Osteocyte (in vitro differentiated cells): Measurements from ENCODE around the gene PDIA2. TPM values are rescaled to one million over a fixed set of nuclear protein-coding genes. Genes with fewer than 3 reads are reported as not detected.

Experiments used
- DNase-seq: peaks from one replicate; pipeline ENCODE4 v3.0.0; 2021; ENCODE audit warnings: mixed read lengths; ENCODE audit not compliant: unreplicated experiment; ENCODE audit errors: extremely low spot score
- H3K27ac Mint-ChIP-seq: one replicate; pipeline ENCODE4 v1.8.0; 2021; ENCODE audit warnings: mild to moderate bottlenecking, mixed read lengths; ENCODE audit not compliant: unreplicated experiment
- H3K27me3 Mint-ChIP-seq: one replicate; pipeline ENCODE4 v1.8.0; 2021; ENCODE audit warnings: mixed read lengths; ENCODE audit not compliant: unreplicated experiment
- H3K36me3 Mint-ChIP-seq: one replicate; pipeline ENCODE4 v1.8.0; 2021; ENCODE audit warnings: mixed read lengths; ENCODE audit not compliant: unreplicated experiment
- H3K4me1 Mint-ChIP-seq: one replicate; pipeline ENCODE4 v1.8.0; 2021; ENCODE audit warnings: mixed read lengths; ENCODE audit not compliant: unreplicated experiment
- H3K4me3 Mint-ChIP-seq: one replicate; pipeline ENCODE4 v1.8.0; 2021; ENCODE audit warnings: mild to moderate bottlenecking, moderate library complexity, mixed read lengths; ENCODE audit not compliant: unreplicated experiment
- H3K9me3 Mint-ChIP-seq: one replicate; pipeline ENCODE4 v1.8.0; 2021; ENCODE audit warnings: mixed read lengths; ENCODE audit not compliant: unreplicated experiment
- total RNA-seq: library from RNA; stranded (reverse); gene quantifications from 2 replicates; pipeline ENCODE4 v1.2.1, GENCODE V29; 2021
- TF ChIP-seq, protein P1 (sequence below): fragments of 200-600 bp; sonication (generic); IDR thresholded peaks from 2 replicates; pipeline ENCODE4 v1.5.0; 2021; ENCODE audit warnings: antibody characterized with exemption, mild to moderate bottlenecking, moderate library complexity

The PDIA2 gene
- total RNA-seq, 1 donor from 2014 or later = not detected

- TF ChIP-seq, protein P1, sequence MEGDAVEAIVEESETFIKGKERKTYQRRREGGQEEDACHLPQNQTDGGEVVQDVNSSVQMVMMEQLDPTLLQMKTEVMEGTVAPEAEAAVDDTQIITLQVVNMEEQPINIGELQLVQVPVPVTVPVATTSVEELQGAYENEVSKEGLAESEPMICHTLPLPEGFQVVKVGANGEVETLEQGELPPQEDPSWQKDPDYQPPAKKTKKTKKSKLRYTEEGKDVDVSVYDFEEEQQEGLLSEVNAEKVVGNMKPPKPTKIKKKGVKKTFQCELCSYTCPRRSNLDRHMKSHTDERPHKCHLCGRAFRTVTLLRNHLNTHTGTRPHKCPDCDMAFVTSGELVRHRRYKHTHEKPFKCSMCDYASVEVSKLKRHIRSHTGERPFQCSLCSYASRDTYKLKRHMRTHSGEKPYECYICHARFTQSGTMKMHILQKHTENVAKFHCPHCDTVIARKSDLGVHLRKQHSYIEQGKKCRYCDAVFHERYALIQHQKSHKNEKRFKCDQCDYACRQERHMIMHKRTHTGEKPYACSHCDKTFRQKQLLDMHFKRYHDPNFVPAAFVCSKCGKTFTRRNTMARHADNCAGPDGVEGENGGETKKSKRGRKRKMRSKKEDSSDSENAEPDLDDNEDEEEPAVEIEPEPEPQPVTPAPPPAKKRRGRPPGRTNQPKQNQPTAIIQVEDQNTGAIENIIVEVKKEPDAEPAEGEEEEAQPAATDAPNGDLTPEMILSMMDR = no peak
- Mint-ChIP-seq H3K4me1 (no peaks in the 10 kb centered on the region), H3K27ac (peak overlapping the region; percentile 13), H3K4me3 (peak overlapping the region; percentile 72), H3K9me3 (no peaks in the 10 kb centered on the region), H3K36me3 (no peaks in the 10 kb centered on the region), H3K27me3 (no peaks in the 10 kb centered on the region)
- DNase-seq = no peak
These were observed 6.4 kb upstream of the PDIA2 start for GRCh38 chr16:276426-277077.

DNA sequence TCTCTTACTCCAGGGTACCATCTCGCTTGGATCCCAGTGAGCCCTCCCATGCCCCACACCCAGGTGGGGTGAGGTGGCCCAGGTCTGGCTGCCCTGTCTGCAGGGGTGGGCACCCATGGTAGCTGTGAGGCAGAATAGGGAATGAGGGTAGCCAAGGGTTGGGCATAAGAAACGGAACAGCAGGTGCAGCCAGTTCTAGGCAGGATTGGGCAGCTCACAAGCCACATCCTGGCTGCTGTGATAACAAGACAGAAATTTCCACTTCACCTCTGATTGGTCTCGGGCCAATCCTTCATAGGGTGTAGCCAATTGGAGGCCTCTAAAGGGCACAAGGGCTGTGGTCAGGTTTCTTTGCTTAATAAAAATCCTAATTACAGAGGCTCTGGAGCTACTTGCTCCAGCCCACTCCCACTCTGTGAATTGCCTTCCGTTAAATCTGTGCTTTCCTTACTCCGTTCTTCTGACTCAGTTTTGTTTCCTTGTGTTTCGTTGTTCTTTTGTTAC is 4.0 kb upstream of the PDIA2 start:
- Mint-ChIP-seq H3K27me3 (no peaks in the 10 kb centered on the region), H3K9me3 (no peaks in the 10 kb centered on the region), H3K27ac (no peak overlapping the region), H3K4me1 (no peaks in the 10 kb centered on the region), H3K36me3 (no peaks in the 10 kb centered on the region), H3K4me3 (no peak overlapping the region)
- TF ChIP-seq, protein P1 = no peak
- no peak for DNase-seq

- H3K27me3 Mint-ChIP-seq = no peaks in the 10 kb centered on the region
- DNase-seq = no peak
- H3K4me3 Mint-ChIP-seq = no peak overlapping the region
- no peaks in the 10 kb centered on the region for H3K9me3 Mint-ChIP-seq
- TF ChIP-seq, protein P1 = no peak
- no peak overlapping the region for H3K27ac Mint-ChIP-seq
- H3K36me3 Mint-ChIP-seq = no peaks in the 10 kb centered on the region
- no peaks in the 10 kb centered on the region for H3K4me1 Mint-ChIP-seq
These were observed 3.4 kb upstream of the PDIA2 start for GRCh38 chr16:279531-279930.

GRCh38 chr16:280005-280460 is 2.9 kb upstream of the PDIA2 start:
- peak overlapping the region; percentile 29 for H3K4me3 Mint-ChIP-seq
- H3K4me1 Mint-ChIP-seq = no peaks in the 10 kb centered on the region
- H3K9me3 Mint-ChIP-seq = no peaks in the 10 kb centered on the region
- TF ChIP-seq, protein P1 = no peak
- no peaks in the 10 kb centered on the region for H3K27me3 Mint-ChIP-seq
- no peaks in the 10 kb centered on the region for H3K36me3 Mint-ChIP-seq
- no peak for DNase-seq
- no peak overlapping the region for H3K27ac Mint-ChIP-seq

GRCh38 chr16:280552-280951 is 2.4 kb upstream of the PDIA2 start, which contains the start of gene ARHGDIG:
ARHGDIG (plus strand) TSS chr16:280591; CDS start chr16:280681, 90 bp downstream.
- peak within 1 kb of the TSS; percentile 38 for H3K4me3 Mint-ChIP-seq
- no peaks in the 10 kb centered on the region for H3K27me3 Mint-ChIP-seq
- H3K4me1 Mint-ChIP-seq = no peaks in the 10 kb centered on the region
- no peaks in the 10 kb centered on the region for H3K36me3 Mint-ChIP-seq
- H3K27ac Mint-ChIP-seq = no peak within 1 kb of the TSS
- no peaks in the 10 kb centered on the region for H3K9me3 Mint-ChIP-seq
- no peak for DNase-seq
- TF ChIP-seq, protein P1 = no peak
